Measurements from ENCODE around the gene RAB32.

DNA sequence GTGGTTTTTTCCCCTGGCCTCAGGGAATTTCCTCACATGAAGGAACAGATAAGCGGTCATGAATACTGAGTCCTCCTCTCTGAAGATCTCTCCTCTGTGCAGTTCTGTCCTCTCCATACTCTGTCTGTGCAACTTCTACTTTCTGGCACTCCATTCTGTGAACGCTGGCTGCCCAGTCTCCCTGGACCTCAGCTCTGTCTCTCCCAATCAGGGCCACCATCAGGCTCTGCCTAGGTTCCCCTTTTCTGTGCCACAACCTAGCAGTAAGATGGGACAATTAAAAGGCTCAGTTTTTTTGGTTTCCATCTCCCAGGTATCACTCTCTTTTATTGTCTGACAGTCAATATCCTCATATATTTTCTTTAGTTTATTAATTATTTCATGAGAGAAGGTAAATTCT is 50.4 kb downstream of the RAB32 start:
- TF ChIP-seq, protein P1, sequence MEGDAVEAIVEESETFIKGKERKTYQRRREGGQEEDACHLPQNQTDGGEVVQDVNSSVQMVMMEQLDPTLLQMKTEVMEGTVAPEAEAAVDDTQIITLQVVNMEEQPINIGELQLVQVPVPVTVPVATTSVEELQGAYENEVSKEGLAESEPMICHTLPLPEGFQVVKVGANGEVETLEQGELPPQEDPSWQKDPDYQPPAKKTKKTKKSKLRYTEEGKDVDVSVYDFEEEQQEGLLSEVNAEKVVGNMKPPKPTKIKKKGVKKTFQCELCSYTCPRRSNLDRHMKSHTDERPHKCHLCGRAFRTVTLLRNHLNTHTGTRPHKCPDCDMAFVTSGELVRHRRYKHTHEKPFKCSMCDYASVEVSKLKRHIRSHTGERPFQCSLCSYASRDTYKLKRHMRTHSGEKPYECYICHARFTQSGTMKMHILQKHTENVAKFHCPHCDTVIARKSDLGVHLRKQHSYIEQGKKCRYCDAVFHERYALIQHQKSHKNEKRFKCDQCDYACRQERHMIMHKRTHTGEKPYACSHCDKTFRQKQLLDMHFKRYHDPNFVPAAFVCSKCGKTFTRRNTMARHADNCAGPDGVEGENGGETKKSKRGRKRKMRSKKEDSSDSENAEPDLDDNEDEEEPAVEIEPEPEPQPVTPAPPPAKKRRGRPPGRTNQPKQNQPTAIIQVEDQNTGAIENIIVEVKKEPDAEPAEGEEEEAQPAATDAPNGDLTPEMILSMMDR (IDR thresholded peaks at IDR 0.05) = no peak
- no peak for TF ChIP-seq ZFX (IDR thresholded peaks at IDR 0.05; ENCODE audit: borderline replicate concordance)

Data from 22Rv1 (cell line).